Fibroblast of lung (primary cell): ENCODE data around the gene OLFML3.

Source experiments
- CTCF ChIP-seq, 2 donors: IDR thresholded peaks in 1 of 2; conservative IDR thresholded peaks in 1 of 2; 1 replicate in 1 of 2; 2 replicates in 1 of 2; pipeline ENCODE4 v1.5.1; 2011 to 2012; ENCODE audit warnings: low read length in 2 of 2, control low read depth in 1 of 2, inconsistent platforms in 1 of 2, low read depth in 1 of 2, mild to moderate bottlenecking in 1 of 2
- EZH2 ChIP-seq: IDR thresholded peaks from 2 replicates; pipeline ENCODE4 v1.5.1; 2012; ENCODE audit warnings: low read length, control low read depth, mild to moderate bottlenecking; ENCODE audit errors: missing control alignments

DNA sequence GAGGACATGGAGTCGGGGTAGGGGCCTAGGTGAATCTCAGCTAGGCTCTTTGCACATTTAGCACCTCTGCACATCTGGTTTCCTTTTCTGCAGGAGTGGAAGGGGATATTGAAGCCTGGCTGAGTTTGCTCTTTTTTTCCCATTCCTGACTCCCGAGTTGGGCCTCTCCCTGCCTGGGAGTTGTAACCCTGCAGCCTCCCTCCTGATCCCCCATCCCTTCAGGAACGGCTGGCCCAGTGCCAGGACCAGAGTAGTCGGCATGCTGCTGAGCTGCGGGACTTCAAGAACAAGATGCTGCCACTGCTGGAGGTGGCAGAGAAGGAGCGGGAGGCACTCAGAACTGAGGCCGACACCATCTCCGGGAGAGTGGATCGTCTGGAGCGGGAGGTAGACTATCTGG, 836 bp downstream of the OLFML3 start:
- TF ChIP-seq CTCF (conservative IDR thresholded peaks at IDR 0.05 in 1 of 2, IDR thresholded peaks at IDR 0.05 in 1 of 2; ENCODE audit: low read depth in 1 of 2, low read length in 2 of 2): no peak
- TF ChIP-seq EZH2: no peak
